GM12878 (cell line): Measurements from ENCODE around the gene TBCA. TPM values are rescaled to one million over a fixed set of nuclear protein-coding genes. Genes with fewer than 3 reads are reported as not detected.
A peak's percentile ranks its signal among the peaks of the same experiment; 100 is the strongest.

Source experiments
- ATAC-seq: fragments of 200-7000 bp; cut with Tn5 transposase; 3 replicates; pipeline ENCODE4 v1.9.1; 2020; ENCODE audit warnings: mild to moderate bottlenecking, moderate library complexity
- BruUV-seq: library from RNA; stranded (reverse); fragments of 400-500 nt; replicated peaks from 2 replicates; lab custom pipeline; 2021; lab: Mats Ljungman, UMichigan
- CTCF ChIA-PET: fragments of 300-600 bp; sonication (Branson Sonifier 250); formaldehyde crosslinking; extraction: SDS; loops from one replicate; lab custom pipeline; 2021; ENCODE audit warnings: inconsistent platforms; lab: Yijun Ruan, JAX
- POLR2A ChIA-PET: fragments of 350-600 bp; formaldehyde crosslinking; extraction: SDS; loops from one replicate; lab custom pipeline; 2021; ENCODE audit warnings: inconsistent platforms; lab: Charles Lee
- RAD21 ChIA-PET: fragments of 300-600 bp; sonication (Branson Sonifier 250); formaldehyde crosslinking; loops from one replicate; lab custom pipeline; 2023; ENCODE audit warnings: antibody characterized with exemption; ENCODE audit not compliant: unreplicated experiment; lab: Charles Lee
- SMC1A ChIA-PET: fragments of 300-600 bp; sonication (Branson Sonifier 250); formaldehyde crosslinking; loops from one replicate; lab custom pipeline; 2023; ENCODE audit not compliant: unreplicated experiment, uncharacterized antibody; lab: Charles Lee
- DNase-seq: peaks from one replicate; pipeline ENCODE4 v3.0.0-alpha.2; 2011; ENCODE audit warnings: low read depth, low spot score
- FAIRE-seq: peaks from 3 replicates; lab custom pipeline; 2011; peaks lifted over from hg19 to GRCh38; lab: Jason Lieb, UNC
- H2AFZ ChIP-seq: 2 replicates; pipeline ENCODE4 v1.6.0; 2011; ENCODE audit warnings: low read depth, low read length, control low read depth; ENCODE audit not compliant: control insufficient read depth
- H3K27ac ChIP-seq: 2 replicates; pipeline ENCODE4 v1.5.1; 2011; ENCODE audit warnings: control low read depth; ENCODE audit not compliant: control insufficient read depth, insufficient read depth
- H3K27me3 ChIP-seq, 2 experiments: replicated peaks in 1 of 2; 2 replicates each; pipeline versions ENCODE4 v1.6.0 to v1.6.1; 2011; ENCODE audit warnings: low read length in 1 of 2; ENCODE audit not compliant: control insufficient read depth in 2 of 2, insufficient read depth in 2 of 2
- H3K36me3 ChIP-seq, 2 experiments: 2 replicates each; pipeline ENCODE4 v1.5.1; 2011; ENCODE audit warnings: low read length in 1 of 2; ENCODE audit not compliant: control insufficient read depth in 2 of 2, insufficient read depth in 2 of 2
- H3K4me1 ChIP-seq: 2 replicates; pipeline ENCODE4 v1.6.1; 2011; ENCODE audit warnings: mild to moderate bottlenecking, low read length, moderate library complexity, mixed read lengths; ENCODE audit not compliant: control insufficient read depth, insufficient read depth
- H3K4me2 ChIP-seq: 2 replicates; pipeline ENCODE4 v1.6.0; 2011; ENCODE audit warnings: control low read depth; ENCODE audit not compliant: control insufficient read depth, insufficient read depth
- H3K4me3 ChIP-seq: fragments of 200-600 bp; sonication (generic); 2 replicates; pipeline ENCODE4 v1.5.1; 2016
- H3K79me2 ChIP-seq: 2 replicates; pipeline ENCODE4 v1.6.0; 2011; ENCODE audit warnings: low read length; ENCODE audit not compliant: control insufficient read depth, insufficient read depth
- H3K9ac ChIP-seq: 2 replicates; pipeline ENCODE4 v1.8.0; 2011; ENCODE audit warnings: low read length, control low read depth, mixed read lengths; ENCODE audit not compliant: control insufficient read depth, insufficient read depth
- H3K9me3 ChIP-seq: replicated peaks from 3 replicates; pipeline ENCODE4 v1.5.1; 2011; ENCODE audit warnings: mild to moderate bottlenecking, low read length; ENCODE audit not compliant: control insufficient read depth, insufficient read depth
- H4K20me1 ChIP-seq: 2 replicates; pipeline ENCODE4 v1.6.0; 2011; ENCODE audit not compliant: control insufficient read depth, insufficient read depth
- IRF4 ChIP-seq: IDR thresholded peaks from 2 replicates; pipeline ENCODE4 v1.6.1; 2011; ENCODE audit warnings: low read depth, low read length
- JUNB ChIP-seq: IDR thresholded peaks from 2 replicates; pipeline ENCODE4 v1.6.1; 2016; ENCODE audit warnings: antibody characterized with exemption, mild to moderate bottlenecking
- POLR2AphosphoS5 ChIP-seq: IDR thresholded peaks from 2 replicates; pipeline ENCODE4 v1.6.1; 2011; ENCODE audit warnings: mild to moderate bottlenecking, low read length, inconsistent platforms
- SMAD1 ChIP-seq: fragments of 450-650 bp; IDR thresholded peaks from 2 replicates; pipeline ENCODE4 v1.6.1; 2018; ENCODE audit warnings: mild to moderate bottlenecking, low read depth; ENCODE audit not compliant: partially characterized antibody
- ZNF217 ChIP-seq: fragments of 450-650 bp; IDR thresholded peaks from 2 replicates; pipeline ENCODE4 v1.6.1; 2017; ENCODE audit warnings: antibody characterized with exemption, mild to moderate bottlenecking
- ZNF622 ChIP-seq: fragments of 450-650 bp; IDR thresholded peaks from 2 replicates; pipeline ENCODE4 v1.6.1; 2017; ENCODE audit warnings: mild to moderate bottlenecking, inconsistent platforms
- WGBS: methylation state at CpG from one replicate; pipeline ENCODE4 v1.1.6; 2016; ENCODE audit warnings: low lambda C conversion rate; ENCODE audit not compliant: insufficient replicate concordance, insufficient coverage; ENCODE audit errors: missing lambda C conversion rate; 5-methylcytosine and 5-hydroxymethylcytosine counted together
- in situ Hi-C: fragments of 300-500 bp; cut with MboI; formaldehyde crosslinking; loops from 9 replicates; pipeline ENCODE4 v1.14.3; 2018; ENCODE audit warnings: mixed read lengths
- intact Hi-C: fragments of 100-400 bp; cut with micrococcal nuclease; formaldehyde crosslinking; loops from one replicate; pipeline ENCODE4 v1.14.2; 2022; ENCODE audit not compliant: unreplicated experiment
- polyA plus RNA-seq, 11 experiments: library from polyadenylated mRNA; depleted of rRNA in 4 of 11; unstranded in 6 of 11; stranded (reverse) in 5 of 11; fragments of >200 nt; fragmentation: Nextera tagmentation in 4 of 11; fragmentation: Illumina TruSeq in 1 of 11; extraction: Ambion mirVana in 4 of 11; extraction: Trizol in 1 of 11; gene quantifications; 1 replicate in 1 of 11; 2 replicates in 10 of 11; pipeline versions ENCODE4 v1.2.1 to v1.2.3, GENCODE V29; 2011 to 2016; ENCODE audit warnings: inconsistent platforms in 2 of 11, missing spikeins in 2 of 11, low read depth in 1 of 11
- total RNA-seq, 4 experiments: library from RNA; depleted of rRNA in 3 of 4; stranded (reverse); fragments of >200 nt in 3 of 4; fragmentation: Illumina TruSeq in 1 of 4; extraction: Trizol in 1 of 4; gene quantifications; 2 replicates each; pipeline versions ENCODE4 v1.2.1 to v1.2.3, GENCODE V29; 2013 to 2021

Gene TBCA
- total and polyA plus RNA-seq, 10 of the 15 experiments (the other 5 are each of a cell fraction or from before 2014, with no cell fraction given): 86.3 to 647 (median 294) TPM

GRCh38 chr5:77669677-77670076, 106.5 kb downstream of the TBCA start (continued):
- no peak for TF ChIP-seq SMAD1
- TF ChIP-seq JUNB: no peak
- no peak for TF ChIP-seq IRF4
- TF ChIP-seq POLR2AphosphoS5: no peak
- TF ChIP-seq, all 136 proteins: peak for 0

GRCh38 chr5:77663090-77663863, 112.9 kb downstream of the TBCA start:
- POLR2A ChIA-PET: interaction anchor here (1.0 to 2.4 kb wide), 4 partner anchors 16 to 84 kb away, joined by 3 to 7 read pairs (median 5); partner anchors contain the start of gene OTP

More at GRCh38 chr5:77663090-77663863, 112.9 kb downstream of the TBCA start:
- H3K9ac ChIP-seq: no peak overlapping the region
- H3K4me1 ChIP-seq: no peaks in the 10 kb centered on the region
- no peaks in the 10 kb centered on the region for H3K79me2 ChIP-seq
- TF ChIP-seq ZNF622 (no peak), ZNF217 (0 out of 2 replicates have a peak, but pooled peaks have one; percentile 2)
- no peaks in the 10 kb centered on the region for H3K27me3 ChIP-seq
- H3K27ac ChIP-seq: no peak overlapping the region
- SMC1A ChIA-PET: interaction anchor here (0.8 to 2.0 kb wide), 18 partner anchors 9 to 499 kb away, joined by 3 to 9 read pairs (median 4); no protein-coding TSS in a partner anchor
- H3K4me3 ChIP-seq: no peak overlapping the region
- H2AFZ ChIP-seq: peak overlapping the region; percentile 32; the same call in 1 of the 2 replicates
- no peaks in the 10 kb centered on the region for H3K36me3 ChIP-seq
- no TSS peak for BruUV-seq
- FAIRE-seq (no peak), DNase-seq (no peak), ATAC-seq (peak; percentile 40)
- in situ Hi-C loops: no loop called here
- intact Hi-C loops: no loop called here
- 24% methylated on average over 7 of the region's 7 CpGs for WGBS
- RAD21 ChIA-PET: interaction anchor here (0.6 to 2.1 kb wide), 13 partner anchors 18 to 498 kb away, joined by 3 to 14 read pairs (median 5); no protein-coding TSS in a partner anchor
- no peak overlapping the region for H3K4me2 ChIP-seq
- H4K20me1 ChIP-seq: no peaks in the 10 kb centered on the region
- H3K9me3 ChIP-seq: no peaks in the 10 kb centered on the region
- CTCF ChIA-PET: interaction anchor here (0.8 to 1.7 kb wide), 8 partner anchors 13 to 606 kb away, joined by 3 to 8 read pairs (median 4); no protein-coding TSS in a partner anchor
